Measurements from ENCODE around the gene PACRG.

- no peak for TF ChIP-seq POLR2A (IDR thresholded peaks at IDR 0.05; ENCODE audit: low read depth, low read length)
- TF ChIP-seq POLR2AphosphoS5 (IDR thresholded peaks at IDR 0.05; ENCODE audit: low read depth, low read length): no peak
- TF ChIP-seq TAF1 (IDR thresholded peaks at IDR 0.05; ENCODE audit: borderline replicate concordance, low read depth, low read length): no peak
These were observed 42.8 kb upstream of the PACRG start for GRCh38 chr6:162684961-162685360.

Measured in GM12892 (cell line).